GM18526 (cell line): ENCODE results near the gene GPR141.

Experiments used
- POLR2A ChIP-seq: IDR thresholded peaks from 3 replicates; pipeline ENCODE4 v1.6.1; 2011; ENCODE audit not compliant: insufficient read length; ENCODE audit errors: extremely low read depth

Gene GPR141

DNA sequence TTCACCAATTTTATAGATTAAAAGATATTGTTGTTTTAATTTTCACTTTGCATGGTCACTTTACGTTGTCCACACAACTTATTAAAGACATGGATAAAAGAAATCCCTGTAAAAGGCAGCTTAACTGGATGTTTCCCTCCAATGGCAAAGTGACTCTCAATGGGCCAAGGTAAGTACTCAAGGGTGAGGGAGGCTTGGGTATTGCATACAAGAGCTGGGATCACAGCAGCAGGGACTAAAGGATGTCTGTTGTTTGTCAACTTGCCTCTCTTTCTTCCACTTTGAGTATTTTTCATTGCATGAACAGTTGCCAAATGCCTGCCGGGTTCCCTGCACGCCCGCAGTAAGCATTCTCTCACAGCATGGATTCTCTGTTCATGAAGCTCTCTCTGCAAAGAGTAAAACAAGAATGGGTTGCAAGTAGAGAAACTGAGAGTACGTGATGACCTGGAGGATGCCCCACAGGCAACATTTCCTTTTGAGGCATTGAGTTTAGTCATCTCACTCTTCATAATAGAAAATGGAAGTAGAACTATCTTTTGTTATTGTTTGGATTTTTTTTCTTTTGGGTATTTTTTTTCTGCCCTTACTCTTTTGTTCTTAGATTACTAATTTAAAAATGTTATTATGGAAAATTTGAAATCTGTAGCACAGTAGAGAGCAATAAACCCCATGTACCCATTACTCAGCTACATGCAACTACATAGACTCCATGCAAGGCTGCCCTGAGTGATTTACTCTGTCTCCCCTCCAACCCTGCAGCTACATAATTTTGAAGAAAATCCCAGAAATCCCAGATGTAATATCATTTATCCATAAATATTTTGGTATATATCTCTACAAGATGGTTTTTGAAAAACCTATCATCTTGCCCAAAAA is 26.3 kb downstream of the GPR141 start:
- TF ChIP-seq POLR2A, result no peak

DNA sequence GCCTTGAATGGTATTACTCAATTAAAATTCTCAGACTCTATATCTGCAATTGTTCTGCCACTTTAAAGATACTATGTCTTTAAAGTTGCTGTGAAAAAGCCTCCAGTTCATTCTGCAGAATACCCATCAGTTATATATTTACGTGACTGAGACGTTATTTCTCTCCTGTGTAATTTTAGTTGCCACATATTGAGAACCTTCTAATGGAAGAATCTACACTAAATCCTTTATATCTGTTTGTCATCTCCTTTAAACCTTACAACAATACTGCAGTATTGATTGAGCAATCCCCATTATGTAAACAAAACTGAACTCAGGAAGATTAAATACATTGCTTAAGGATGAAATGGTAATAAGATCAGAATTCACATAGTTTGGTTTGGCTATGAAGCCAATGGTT is 30.0 kb downstream of the GPR141 start:
- no peak for TF ChIP-seq POLR2A

DNA sequence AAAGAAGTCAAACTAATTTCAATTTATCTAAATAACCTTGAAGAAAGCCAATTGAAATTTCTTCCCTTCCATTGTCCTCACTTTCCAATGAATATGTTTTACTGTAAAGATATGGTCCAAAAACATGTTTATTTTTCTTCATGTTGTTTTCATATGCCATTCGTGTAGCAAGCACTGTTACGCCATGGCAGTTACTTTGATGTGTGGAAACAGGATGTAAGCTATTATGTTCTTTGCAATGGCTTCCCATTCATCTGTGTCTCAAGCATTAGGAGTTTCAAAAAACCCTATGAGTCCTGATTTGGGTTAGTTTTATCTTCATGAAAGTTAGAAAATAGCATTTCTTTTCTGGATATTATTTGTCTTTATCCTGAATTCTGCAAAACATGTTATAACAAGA is 31.0 kb downstream of the GPR141 start:
- no peak for TF ChIP-seq POLR2A

DNA sequence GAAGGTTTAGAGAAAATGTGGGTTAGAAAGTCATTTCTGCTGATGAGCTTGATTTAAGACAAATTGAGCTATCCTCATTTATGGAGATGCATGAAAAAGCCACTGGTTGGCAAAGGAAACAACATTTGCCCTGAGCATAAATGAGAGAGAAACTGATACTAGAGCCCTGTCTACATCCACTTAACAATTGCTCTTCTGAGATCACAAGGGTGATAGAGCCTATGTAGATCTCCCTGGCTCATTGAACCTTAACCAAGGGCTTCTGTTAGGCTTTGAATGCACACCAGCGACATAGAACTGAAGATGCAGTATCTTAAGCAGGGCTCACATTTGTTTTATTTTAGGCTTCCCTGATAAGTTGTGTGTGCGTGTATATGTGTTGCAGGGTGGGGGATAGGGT is 35.0 kb downstream of the GPR141 start:
- no peak for TF ChIP-seq POLR2A

DNA sequence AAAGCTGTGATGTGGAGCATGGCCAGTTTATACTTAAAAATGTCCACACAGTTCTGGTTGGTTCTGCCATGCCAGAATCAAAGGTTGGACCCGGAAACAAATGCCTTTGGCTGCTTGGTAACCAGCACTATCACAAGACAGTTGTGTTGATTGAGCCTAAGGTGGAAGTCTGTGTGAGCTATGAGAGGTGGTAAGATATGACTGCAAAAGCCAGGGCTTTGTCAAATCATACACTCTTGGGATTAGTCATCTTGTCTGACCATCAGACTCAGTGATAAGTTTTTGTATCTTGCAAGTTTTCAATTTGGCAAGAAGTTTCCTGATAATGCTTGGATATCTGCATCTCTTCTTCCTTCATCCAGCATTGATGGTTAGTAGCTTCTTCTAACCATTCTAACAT is 35.5 kb downstream of the GPR141 start:
- no peak for TF ChIP-seq POLR2A

DNA sequence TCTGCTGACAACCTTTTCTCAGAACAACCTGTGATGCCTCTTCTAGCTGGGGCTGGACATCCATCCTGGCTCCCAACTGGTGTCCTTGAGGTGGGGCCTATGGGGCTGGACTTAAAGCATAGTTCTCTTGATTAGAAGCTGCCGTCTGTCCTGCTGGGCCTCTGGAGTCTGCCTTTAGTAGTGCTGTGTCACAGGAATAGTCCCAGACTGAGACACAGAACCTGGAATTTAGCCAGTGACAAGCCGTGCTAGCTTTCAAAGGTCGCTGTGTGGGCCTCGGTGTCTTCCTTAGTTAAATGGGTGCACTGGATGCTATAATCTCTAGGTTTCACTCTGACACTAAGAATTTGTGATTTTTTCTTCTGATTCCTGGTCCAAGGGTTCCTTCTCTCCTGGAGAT is 41.2 kb downstream of the GPR141 start:
- no peak for TF ChIP-seq POLR2A

DNA sequence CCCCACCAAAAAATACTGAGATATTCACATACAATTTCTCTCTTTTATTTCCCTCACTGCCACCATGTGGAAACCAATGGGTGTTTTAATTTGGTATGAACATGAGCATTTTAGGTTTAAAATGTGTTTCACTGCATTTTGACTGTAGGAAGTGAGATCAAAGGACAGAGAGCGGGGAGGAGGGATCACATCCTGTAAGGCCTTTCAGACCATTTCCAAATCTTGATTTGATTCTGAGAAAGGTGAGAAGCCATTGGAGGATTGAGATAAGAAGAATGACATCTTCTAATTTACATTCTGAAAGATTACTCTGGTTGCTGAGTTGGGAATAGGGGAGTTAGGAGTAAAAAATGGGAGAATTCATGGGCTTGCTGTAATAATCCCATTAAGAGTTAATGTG is 42.5 kb downstream of the GPR141 start:
- no peak for TF ChIP-seq POLR2A

DNA sequence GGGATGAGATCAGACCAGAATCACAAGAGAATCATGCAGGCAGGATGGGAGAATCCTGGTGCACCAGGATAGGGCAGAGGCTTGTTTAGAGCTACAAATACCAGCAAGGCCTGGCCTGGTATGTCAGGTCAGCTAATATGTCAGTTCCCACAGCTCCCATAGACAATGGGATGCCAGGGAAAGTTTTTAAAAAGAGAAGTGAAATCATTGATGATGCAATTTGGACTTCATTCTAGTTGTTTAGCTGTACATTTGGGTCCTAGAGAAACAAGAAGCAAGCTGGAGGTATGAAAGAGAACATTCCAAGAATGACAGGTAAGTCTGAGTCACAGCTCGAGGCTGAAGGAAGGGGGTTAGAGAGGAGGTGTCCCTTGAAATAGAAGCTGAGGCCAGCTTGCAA is 45.2 kb downstream of the GPR141 start:
- TF ChIP-seq POLR2A, result no peak

DNA sequence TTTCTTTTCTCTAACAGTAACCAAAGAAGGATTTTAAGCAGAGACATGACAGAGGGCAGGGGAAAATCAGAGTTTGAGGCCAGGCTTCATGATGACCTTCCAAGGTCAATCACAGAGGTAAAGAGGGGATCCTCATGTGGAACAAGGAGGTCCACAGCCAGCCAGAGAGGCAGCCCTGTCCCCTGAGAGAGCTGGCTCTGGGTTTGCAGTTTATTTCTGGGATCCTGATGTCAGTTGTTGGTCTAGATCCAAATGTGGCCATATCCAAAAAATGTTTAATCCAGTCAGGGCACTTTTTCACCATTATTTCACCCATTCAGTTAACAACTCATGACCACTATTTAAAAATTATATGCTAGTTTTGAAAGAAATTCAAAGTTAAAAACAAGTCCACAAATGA is 45.6 kb downstream of the GPR141 start:
- no peak for TF ChIP-seq POLR2A

DNA sequence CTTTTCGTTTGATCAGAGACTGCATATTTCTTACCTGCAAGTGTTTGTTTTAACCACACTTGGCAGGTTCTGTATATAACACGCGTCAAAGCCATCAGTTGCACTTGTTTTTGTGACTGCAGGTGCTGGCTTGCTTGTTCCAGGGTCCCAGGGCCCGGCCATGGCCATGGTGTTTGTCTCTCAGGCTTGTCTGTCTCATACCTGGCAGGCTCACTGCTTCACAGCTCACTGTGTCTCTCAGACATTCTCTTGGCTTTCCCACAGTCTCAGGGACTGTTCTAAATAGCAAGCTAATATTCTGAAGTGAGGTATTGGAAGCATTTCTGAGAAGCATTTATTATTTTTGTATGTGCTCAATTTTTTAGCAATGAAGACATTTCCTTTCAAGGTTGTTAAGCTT is 46.9 kb downstream of the GPR141 start:
- no peak for TF ChIP-seq POLR2A

DNA sequence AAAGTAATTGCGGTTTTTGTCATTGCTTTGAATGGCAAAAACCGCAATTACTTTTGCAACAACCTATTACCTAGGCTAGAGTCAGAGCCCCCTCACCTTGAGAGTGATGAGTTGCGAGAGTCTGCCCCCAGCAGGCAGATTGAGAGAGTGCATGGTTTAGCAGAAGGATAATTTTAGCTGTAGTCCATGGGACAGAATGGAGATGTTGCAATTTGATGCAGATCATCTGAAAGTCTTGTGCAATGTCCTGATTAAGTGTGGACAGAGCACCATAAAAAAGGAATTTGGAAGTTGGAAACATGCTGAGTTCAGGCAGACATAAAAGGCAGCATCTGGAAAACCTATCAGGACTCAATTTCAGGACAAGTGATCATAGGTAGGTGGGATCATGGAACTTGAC is 48.7 kb downstream of the GPR141 start:
- no peak for TF ChIP-seq POLR2A

DNA sequence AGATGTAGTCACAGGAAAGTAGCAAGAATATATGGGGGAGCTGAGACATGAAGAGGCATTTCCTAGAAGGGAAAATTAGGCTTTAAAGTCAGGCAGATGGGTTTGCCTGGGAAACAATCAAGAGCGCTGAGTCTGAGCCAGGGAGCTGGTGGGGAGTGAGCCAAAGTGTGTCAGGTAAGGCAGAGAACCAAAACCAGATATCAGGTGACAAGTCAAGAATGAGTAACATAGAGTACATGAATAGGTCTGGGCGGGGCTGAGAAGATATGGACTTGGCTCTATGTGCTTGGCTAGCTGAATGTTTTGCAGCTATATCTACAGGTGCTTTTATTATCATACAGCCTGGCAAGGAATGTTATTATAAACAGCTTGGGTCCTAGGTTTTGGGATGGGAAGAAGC is 49.3 kb downstream of the GPR141 start:
- no peak for TF ChIP-seq POLR2A

DNA sequence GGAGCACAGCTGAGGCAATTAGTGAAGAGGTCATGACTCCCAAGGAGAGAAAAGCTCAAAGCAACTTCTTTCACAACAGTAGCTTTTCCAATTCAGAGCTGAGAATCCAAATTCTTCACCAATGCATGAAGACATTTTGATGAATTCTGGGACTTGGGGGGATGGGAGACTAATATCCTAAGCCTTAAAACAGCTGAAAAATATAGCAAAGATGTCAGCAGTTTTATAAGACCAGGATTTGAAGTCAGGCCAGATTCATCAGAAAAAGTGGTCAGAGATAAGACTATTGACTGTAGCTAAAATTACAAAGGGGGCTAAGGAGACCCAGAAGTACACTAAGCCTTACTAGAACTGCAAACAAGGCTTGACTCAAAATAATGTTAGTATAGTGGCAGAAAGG is 51.6 kb downstream of the GPR141 start:
- TF ChIP-seq POLR2A, result no peak

DNA sequence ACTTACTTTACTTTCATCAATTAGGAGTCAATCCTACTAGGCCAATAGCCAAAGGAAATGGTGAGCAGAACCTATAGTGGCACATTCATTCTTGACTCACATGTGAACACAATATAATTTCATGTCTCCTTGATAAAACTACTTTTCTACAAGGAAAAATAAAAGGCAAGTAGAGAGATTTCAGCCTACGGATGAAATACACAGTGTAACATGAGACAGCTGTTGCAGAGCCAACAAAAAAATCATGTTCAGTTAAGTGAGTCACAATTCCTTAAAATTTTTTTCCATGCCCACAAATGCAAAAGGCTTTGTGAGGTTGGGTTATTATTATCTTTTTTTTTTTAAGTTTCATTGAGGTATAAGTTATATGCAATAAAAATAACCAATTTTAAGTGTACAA is 54.8 kb downstream of the GPR141 start:
- TF ChIP-seq POLR2A, result no peak

DNA sequence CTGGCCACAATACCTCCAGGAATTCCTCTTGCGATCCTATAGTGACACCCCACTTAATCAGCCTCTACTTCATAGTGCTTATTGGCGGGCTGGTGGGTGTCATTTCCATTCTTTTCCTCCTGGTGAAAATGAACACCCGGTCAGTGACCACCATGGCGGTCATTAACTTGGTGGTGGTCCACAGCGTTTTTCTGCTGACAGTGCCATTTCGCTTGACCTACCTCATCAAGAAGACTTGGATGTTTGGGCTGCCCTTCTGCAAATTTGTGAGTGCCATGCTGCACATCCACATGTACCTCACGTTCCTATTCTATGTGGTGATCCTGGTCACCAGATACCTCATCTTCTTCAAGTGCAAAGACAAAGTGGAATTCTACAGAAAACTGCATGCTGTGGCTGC is 56.8 kb downstream of the GPR141 start:
- TF ChIP-seq POLR2A, result no peak

DNA sequence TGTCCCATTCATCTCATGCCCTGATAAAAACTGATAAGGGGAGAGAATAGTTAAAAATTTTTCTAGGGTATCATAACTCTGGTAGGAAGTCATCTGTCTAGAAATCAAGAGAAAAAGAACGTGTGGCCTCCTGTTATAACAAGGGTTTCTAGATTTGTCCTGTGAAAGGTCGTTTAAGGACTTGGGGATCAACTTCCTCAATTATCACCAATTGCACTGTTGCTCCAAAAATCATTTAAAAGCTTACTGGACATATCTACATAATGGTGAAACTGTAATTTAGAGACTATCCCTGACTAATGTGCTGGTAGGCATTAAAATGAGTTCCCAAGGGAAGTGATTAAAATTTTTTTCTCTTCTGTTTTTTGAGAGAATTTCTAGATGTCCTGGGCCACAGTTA is 58.2 kb downstream of the GPR141 start:
- no peak for TF ChIP-seq POLR2A

DNA sequence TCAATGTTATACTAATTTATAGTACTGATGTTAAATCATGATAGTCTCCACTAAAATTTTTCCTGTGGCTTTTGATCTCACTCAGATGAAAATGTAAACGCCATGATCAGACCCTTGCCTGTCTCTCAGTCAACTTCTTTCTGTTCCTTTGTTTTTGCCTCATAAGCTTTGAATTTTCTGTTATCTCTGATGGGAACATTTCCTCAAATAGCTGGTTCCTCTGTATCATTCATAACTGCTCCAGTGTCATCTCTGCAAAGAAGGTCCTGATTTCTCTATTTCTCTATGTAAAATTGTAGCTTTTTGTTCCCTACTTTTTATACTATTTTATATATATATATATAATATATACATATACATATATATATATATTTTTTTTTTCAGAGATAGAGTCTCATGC is 67.5 kb downstream of the GPR141 start:
- TF ChIP-seq POLR2A, result no peak

DNA sequence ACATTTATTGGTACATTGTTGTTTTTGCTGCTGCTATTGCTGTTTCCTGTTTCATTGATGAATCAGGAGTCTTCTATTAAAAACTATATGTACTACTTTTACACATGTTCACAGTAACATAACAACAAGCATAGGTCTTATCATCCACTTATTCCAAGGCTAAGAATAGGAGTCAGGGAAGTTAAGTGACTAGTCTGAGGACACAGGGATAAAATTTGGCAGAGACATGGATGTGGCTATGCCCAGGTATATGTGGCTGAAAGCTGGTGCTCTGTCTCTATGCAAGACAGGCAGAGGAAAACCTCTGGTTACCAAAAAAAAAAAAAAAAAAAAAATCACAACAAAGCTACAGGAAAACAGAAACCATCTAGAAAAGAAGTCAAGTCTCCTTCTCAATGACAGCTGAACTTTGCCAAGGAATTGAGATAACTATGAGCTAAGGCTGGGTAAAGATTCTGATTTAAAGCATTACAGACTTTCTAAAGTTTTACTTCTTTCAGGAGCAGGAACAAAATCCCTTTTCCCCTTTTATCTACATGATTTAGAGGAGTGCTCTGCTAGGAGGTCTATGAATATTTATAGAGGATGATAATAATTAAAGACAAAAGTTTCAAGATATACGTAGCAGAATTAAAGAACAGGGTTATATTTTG is 70.0 kb downstream of the GPR141 start:
- no peak for TF ChIP-seq POLR2A
